ENCODE measurements around the gene SLC19A2. TPM values are rescaled to one million over a fixed set of nuclear protein-coding genes. Genes with fewer than 3 reads are reported as not detected.

The SLC19A2 gene
- total RNA-seq, 1 experiment from 2014 or later: 10.1 TPM

- DNase-seq (ENCODE audit: low read depth, low spot score) (no peak), ATAC-seq (no peak)
- H3K9ac ChIP-seq (ENCODE audit: low read length): no peak overlapping the region
- no peak overlapping the region for H3K4me2 ChIP-seq (ENCODE audit: low read length)
- intact Hi-C loops (cut with micrococcal nuclease): no loop called here
- peaks cover 0 to 9% of the 10 kb centered on the region in 2 experiments; a peak in 2 of 4 replicates for H3K4me1 ChIP-seq (ENCODE audit: control insufficient read depth in 1 of 2, insufficient read depth in 2 of 2, low read length in 2 of 2)
- no peak overlapping the region for H3K27ac ChIP-seq (ENCODE audit: low read depth, low read length)
- no peak overlapping the region for H3K4me3 ChIP-seq (replicated peaks in 1 of 2; ENCODE audit: low read depth in 1 of 2, low read length in 2 of 2)
- ChIA-PET RAD21 (ENCODE audit: low non-redundant PET in 1 of 2, low total read pairs in 2 of 2, uncharacterized antibody in 2 of 2, unreplicated experiment in 2 of 2) (no interaction called here), CTCF (no interaction called here), POLR2A (interaction anchor here (1.0 kb wide), 1 partner anchor 22 kb away, joined by 3 read pairs; the partner anchor contains the start of gene SLC19A2)
- H3K9me3 ChIP-seq (ENCODE audit: control insufficient read depth in 1 of 2, insufficient read depth in 1 of 2, low read depth in 1 of 2, low read length in 2 of 2): no peaks in the 10 kb centered on the region
- TF ChIP-seq CBX3 (IDR thresholded peaks at IDR 0.05; ENCODE audit: low read depth) (no peak), REST (IDR thresholded peaks at IDR 0.05; ENCODE audit: low read depth) (no peak), SP1 (IDR thresholded peaks at IDR 0.05; ENCODE audit: low read depth) (no peak), POLR2A (IDR thresholded peaks at IDR 0.05; ENCODE audit: borderline replicate concordance, extremely low read depth, insufficient read depth, insufficient read length) (no peak), ELF1 (IDR thresholded peaks at IDR 0.05; ENCODE audit: borderline replicate concordance, low read depth) (no peak), ATF3 (IDR thresholded peaks at IDR 0.05) (no peak), MAX (IDR thresholded peaks at IDR 0.05) (no peak), SRF (IDR thresholded peaks at IDR 0.05; ENCODE audit: low read depth) (no peak), EGR1 (IDR thresholded peaks at IDR 0.05; ENCODE audit: low read depth) (no peak), TCF7L2 (IDR thresholded peaks at IDR 0.05; ENCODE audit: borderline replicate concordance, extremely low read depth, insufficient read depth, insufficient read length) (no peak), CTCF (IDR thresholded peaks at IDR 0.05 in 2 of 3, conservative IDR thresholded peaks at IDR 0.05 in 1 of 3; ENCODE audit: borderline replicate concordance in 1 of 3, insufficient read depth in 1 of 3, low read depth in 2 of 3, low read length in 2 of 3) (no peak), EZH2phosphoT487 (IDR thresholded peaks at IDR 0.05; ENCODE audit: borderline replicate concordance) (no peak)
- H3K9me2 ChIP-seq (ENCODE audit: insufficient read depth): no peaks in the 10 kb centered on the region
- no peaks in the 10 kb centered on the region for H3K36me3 ChIP-seq (ENCODE audit: control insufficient read depth in 1 of 2, insufficient read depth in 2 of 2, low read length in 2 of 2)
- H4K20me1 ChIP-seq (ENCODE audit: insufficient read depth): no peaks in the 10 kb centered on the region
- H3K79me2 ChIP-seq (ENCODE audit: insufficient read depth, low read length): no peaks in the 10 kb centered on the region
- H3K27me3 ChIP-seq (ENCODE audit: insufficient read depth, low read length): no peaks in the 10 kb centered on the region
- BruUV-seq (replicated peaks): no TSS peak
- no peak overlapping the region for H2AFZ ChIP-seq (ENCODE audit: low read depth, low read length, poor library complexity, severe bottlenecking)
Observed at GRCh38 chr1:169508432-169509338, 22.9 kb upstream of the SLC19A2 start.
